Caco-2 (cell line): ENCODE results near the gene IDS. TPM values are rescaled to one million over a fixed set of nuclear protein-coding genes. Genes with fewer than 3 reads are reported as not detected.

Experiments used
- BruUV-seq: library from RNA; stranded (reverse); fragments of 400-500 nt; replicated peaks from 2 replicates; lab custom pipeline; 2021; lab: Mats Ljungman, UMichigan
- CTCF ChIA-PET: fragments of 300-600 bp; sonication (Branson Sonifier 250); formaldehyde crosslinking; loops from one replicate; lab custom pipeline; 2022; ENCODE audit warnings: antibody characterized with exemption; lab: Charles Lee
- POLR2A ChIA-PET: fragments of 300-600 bp; sonication (Branson Sonifier 250); formaldehyde crosslinking; loops from one replicate; lab custom pipeline; 2022; ENCODE audit warnings: antibody characterized with exemption; lab: Charles Lee
- DNase-seq, 2 experiments: peaks; one replicate each; pipeline versions ENCODE4 v3.0.0 to v3.0.0-alpha.2; 2020 to 2022
- H3K27me3 ChIP-seq: replicated peaks from 2 replicates; pipeline ENCODE4 v1.6.0; 2011; ENCODE audit warnings: low read length; ENCODE audit not compliant: control insufficient read depth, insufficient read depth
- H3K36me3 ChIP-seq: 2 replicates; pipeline ENCODE4 v1.5.1; 2011; ENCODE audit warnings: low read length; ENCODE audit not compliant: control insufficient read depth, insufficient read depth
- H3K4me1 ChIP-seq: fragments of 250-450 bp; sonication (Bioruptor Pico); 2 replicates; pipeline ENCODE4 v1.5.1; 2020; ENCODE audit warnings: mild to moderate bottlenecking
- H3K4me3 ChIP-seq: 2 replicates; pipeline ENCODE4 v1.5.1; 2011; ENCODE audit warnings: low read depth, mild to moderate bottlenecking, control low read depth, low read length
- H3K9me3 ChIP-seq: fragments of 250-450 bp; sonication (Bioruptor Pico); 2 replicates; pipeline ENCODE4 v1.5.1; 2020; ENCODE audit warnings: mild to moderate bottlenecking, moderate library complexity
- H3K27ac Mint-ChIP-seq: one replicate; pipeline ENCODE4 v1.8.0; 2022; ENCODE audit warnings: mixed read lengths; ENCODE audit not compliant: unreplicated experiment
- H3K27me3 Mint-ChIP-seq: one replicate; pipeline ENCODE4 v1.8.0; 2022; ENCODE audit warnings: mixed read lengths; ENCODE audit not compliant: insufficient read depth, unreplicated experiment
- H3K36me3 Mint-ChIP-seq: one replicate; pipeline ENCODE4 v1.8.0; 2022; ENCODE audit warnings: mild to moderate bottlenecking, mixed read lengths; ENCODE audit not compliant: insufficient read depth, unreplicated experiment
- H3K4me1 Mint-ChIP-seq: one replicate; pipeline ENCODE4 v1.8.0; 2022; ENCODE audit warnings: low read depth, mixed read lengths; ENCODE audit not compliant: unreplicated experiment
- H3K4me3 Mint-ChIP-seq: one replicate; pipeline ENCODE4 v1.8.0; 2022; ENCODE audit warnings: mild to moderate bottlenecking, moderate library complexity, mixed read lengths; ENCODE audit not compliant: unreplicated experiment
- H3K9me3 Mint-ChIP-seq: one replicate; pipeline ENCODE4 v1.8.0; 2022; ENCODE audit warnings: mixed read lengths; ENCODE audit not compliant: unreplicated experiment
- intact Hi-C: fragments of 100-400 bp; cut with micrococcal nuclease; formaldehyde crosslinking; loops from one replicate; pipeline ENCODE4 v1.10.0; 2022; ENCODE audit not compliant: unreplicated experiment
- total RNA-seq: library from RNA; stranded (reverse); gene quantifications from 2 replicates; pipeline ENCODE4 v1.2.3, GENCODE V29; 2022
- TF ChIP-seq, protein P1 (sequence below), 2 experiments: fragments of 200-600 bp in 1 of 2; IDR thresholded peaks; 1 replicate in 1 of 2; 2 replicates in 1 of 2; pipeline versions ENCODE4 v1.5.1 to v1.8.0; 2011 to 2022; ENCODE audit warnings: antibody characterized with exemption in 1 of 2, control low read depth in 1 of 2, inconsistent platforms in 1 of 2, low read depth in 1 of 2, low read length in 1 of 2, mild to moderate bottlenecking in 1 of 2, moderate library complexity in 1 of 2; ENCODE audit not compliant: insufficient read depth in 1 of 2, severe bottlenecking in 1 of 2, unreplicated experiment in 1 of 2

IDS gene
- total RNA-seq, 1 experiment from 2014 or later, result 35.1 TPM

DNA sequence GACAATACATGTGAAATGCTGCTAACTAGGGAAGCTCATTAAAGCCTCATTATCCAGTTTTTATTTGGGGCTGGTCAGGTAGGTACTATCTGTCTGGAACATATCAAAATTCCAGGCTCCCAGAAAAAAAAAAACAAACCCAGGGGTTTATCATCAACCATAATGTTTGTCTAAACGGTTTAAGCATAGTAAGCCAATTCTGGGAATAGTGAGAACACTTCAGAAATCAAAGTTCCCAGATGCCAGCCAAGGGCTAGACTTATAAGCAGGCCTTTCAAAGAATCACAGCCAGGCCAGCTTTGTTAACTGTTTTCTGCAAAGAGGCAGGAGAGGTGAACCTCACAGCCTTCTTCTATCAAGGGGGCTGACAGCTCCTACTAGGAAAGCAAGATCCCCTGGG is 8.1 kb downstream of the IDS start:
- Histone ChIP-seq H3K4me1 (peaks cover 28% of the 10 kb centered on the region), H3K27me3 (no peaks in the 10 kb centered on the region), H3K9me3 (no peaks in the 10 kb centered on the region), H3K4me3 (no peak overlapping the region), H3K36me3 (no peaks in the 10 kb centered on the region; the same call in 1 of the 2 replicates)
- H3K4me3 Mint-ChIP-seq, result no peak overlapping the region
- TF ChIP-seq, protein P1, sequence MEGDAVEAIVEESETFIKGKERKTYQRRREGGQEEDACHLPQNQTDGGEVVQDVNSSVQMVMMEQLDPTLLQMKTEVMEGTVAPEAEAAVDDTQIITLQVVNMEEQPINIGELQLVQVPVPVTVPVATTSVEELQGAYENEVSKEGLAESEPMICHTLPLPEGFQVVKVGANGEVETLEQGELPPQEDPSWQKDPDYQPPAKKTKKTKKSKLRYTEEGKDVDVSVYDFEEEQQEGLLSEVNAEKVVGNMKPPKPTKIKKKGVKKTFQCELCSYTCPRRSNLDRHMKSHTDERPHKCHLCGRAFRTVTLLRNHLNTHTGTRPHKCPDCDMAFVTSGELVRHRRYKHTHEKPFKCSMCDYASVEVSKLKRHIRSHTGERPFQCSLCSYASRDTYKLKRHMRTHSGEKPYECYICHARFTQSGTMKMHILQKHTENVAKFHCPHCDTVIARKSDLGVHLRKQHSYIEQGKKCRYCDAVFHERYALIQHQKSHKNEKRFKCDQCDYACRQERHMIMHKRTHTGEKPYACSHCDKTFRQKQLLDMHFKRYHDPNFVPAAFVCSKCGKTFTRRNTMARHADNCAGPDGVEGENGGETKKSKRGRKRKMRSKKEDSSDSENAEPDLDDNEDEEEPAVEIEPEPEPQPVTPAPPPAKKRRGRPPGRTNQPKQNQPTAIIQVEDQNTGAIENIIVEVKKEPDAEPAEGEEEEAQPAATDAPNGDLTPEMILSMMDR (IDR thresholded peaks at IDR 0.05; ENCODE audit: insufficient read depth in 1 of 2, low read depth in 1 of 2, low read length in 1 of 2, severe bottlenecking in 1 of 2, unreplicated experiment in 1 of 2), result no peak
- POLR2A ChIA-PET, result no interaction called here
- BruUV-seq, result no TSS peak
- H3K27ac Mint-ChIP-seq, result peak overlapping the region; percentile 34
- H3K9me3 Mint-ChIP-seq, result no peaks in the 10 kb centered on the region
- peaks cover 38% of the 10 kb centered on the region for H3K36me3 Mint-ChIP-seq
- no peaks in the 10 kb centered on the region for H3K4me1 Mint-ChIP-seq
- intact Hi-C loops, result no loop called here
- no peak for DNase-seq
- CTCF ChIA-PET, result no interaction called here
- H3K27me3 Mint-ChIP-seq, result no peaks in the 10 kb centered on the region

DNA sequence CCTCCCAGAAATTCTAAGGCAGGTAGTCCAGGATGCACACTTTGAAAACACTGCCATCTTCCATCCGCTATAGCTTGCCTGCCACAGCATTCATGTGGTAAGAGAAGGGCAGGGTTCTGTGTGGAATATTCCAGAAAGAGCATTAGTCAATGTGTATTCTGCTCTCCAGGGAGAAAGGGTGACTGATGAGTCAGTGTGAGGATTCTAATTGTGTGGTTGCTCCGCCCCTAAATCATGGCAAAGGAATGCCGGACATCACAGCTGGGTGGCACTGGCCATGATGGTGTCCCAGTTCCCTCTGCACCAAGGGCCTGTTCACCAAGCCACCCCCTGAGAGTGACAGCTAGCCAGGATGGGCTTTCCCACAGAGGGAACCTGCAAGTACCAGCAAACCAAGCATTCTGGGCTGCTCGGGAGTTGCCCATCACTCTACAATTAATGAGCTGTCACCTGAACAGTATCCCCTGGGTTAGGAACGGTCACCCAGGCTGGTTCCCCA is 9.5 kb downstream of the IDS start:
- intact Hi-C loops, result loop anchor here (1.0 kb wide), 1 partner anchor 16 kb away; no protein-coding TSS in a partner anchor
- Histone ChIP-seq H3K4me3 (no peak overlapping the region), H3K36me3 (no peaks in the 10 kb centered on the region; the same call in 1 of the 2 replicates), H3K4me1 (peaks cover 35% of the 10 kb centered on the region), H3K9me3 (no peaks in the 10 kb centered on the region), H3K27me3 (no peaks in the 10 kb centered on the region)
- H3K36me3 Mint-ChIP-seq, result peaks cover 29% of the 10 kb centered on the region
- TF ChIP-seq, protein P1 (IDR thresholded peaks at IDR 0.05; ENCODE audit: insufficient read depth in 1 of 2, low read depth in 1 of 2, low read length in 1 of 2, severe bottlenecking in 1 of 2, unreplicated experiment in 1 of 2), result no peak
- H3K4me1 Mint-ChIP-seq, result no peaks in the 10 kb centered on the region
- POLR2A ChIA-PET, result interaction anchor here (0.6 kb wide), 2 partner anchors 10 to 44 kb away, joined by 5 to 6 read pairs; partner anchors contain the start of gene IDS
- no peaks in the 10 kb centered on the region for H3K27me3 Mint-ChIP-seq
- no TSS peak for BruUV-seq
- CTCF ChIA-PET, result no interaction called here
- H3K27ac Mint-ChIP-seq, result peak overlapping the region; percentile 42
- no peak overlapping the region for H3K4me3 Mint-ChIP-seq
- no peaks in the 10 kb centered on the region for H3K9me3 Mint-ChIP-seq
- peak; percentile 42 to 45 for DNase-seq

- ChIA-PET POLR2A (interaction anchor here (0.6 kb wide), 2 partner anchors 10 to 45 kb away, joined by 5 to 6 read pairs; partner anchors contain the start of gene IDS), CTCF (interaction anchor here (1.0 to 1.6 kb wide), 2 partner anchors 44 to 376 kb away, joined by 3 to 5 read pairs; no protein-coding TSS in a partner anchor)
- Histone ChIP-seq H3K36me3 (no peaks in the 10 kb centered on the region; the same call in 1 of the 2 replicates), H3K4me3 (no peak overlapping the region), H3K9me3 (no peaks in the 10 kb centered on the region), H3K4me1 (peaks cover 35% of the 10 kb centered on the region), H3K27me3 (no peaks in the 10 kb centered on the region)
- Mint-ChIP-seq H3K4me1 (no peaks in the 10 kb centered on the region), H3K27ac (peak overlapping the region; percentile 42), H3K4me3 (no peak overlapping the region), H3K36me3 (peaks cover 35% of the 10 kb centered on the region), H3K9me3 (no peaks in the 10 kb centered on the region), H3K27me3 (no peaks in the 10 kb centered on the region)
- TF ChIP-seq, protein P1 (IDR thresholded peaks at IDR 0.05; ENCODE audit: insufficient read depth in 1 of 2, low read depth in 1 of 2, low read length in 1 of 2, severe bottlenecking in 1 of 2, unreplicated experiment in 1 of 2), result no peak
- peak in 1 of 2 experiments; percentile 29 for DNase-seq
- BruUV-seq, result no TSS peak
- intact Hi-C loops, result loop anchor here (1.0 kb wide), 1 partner anchor 16 kb away; no protein-coding TSS in a partner anchor
Measured at GRCh38 chrX:149494844-149495565, 10.1 kb downstream of the IDS start.
